ENCODE measurements around the gene NUAK1.

DNA sequence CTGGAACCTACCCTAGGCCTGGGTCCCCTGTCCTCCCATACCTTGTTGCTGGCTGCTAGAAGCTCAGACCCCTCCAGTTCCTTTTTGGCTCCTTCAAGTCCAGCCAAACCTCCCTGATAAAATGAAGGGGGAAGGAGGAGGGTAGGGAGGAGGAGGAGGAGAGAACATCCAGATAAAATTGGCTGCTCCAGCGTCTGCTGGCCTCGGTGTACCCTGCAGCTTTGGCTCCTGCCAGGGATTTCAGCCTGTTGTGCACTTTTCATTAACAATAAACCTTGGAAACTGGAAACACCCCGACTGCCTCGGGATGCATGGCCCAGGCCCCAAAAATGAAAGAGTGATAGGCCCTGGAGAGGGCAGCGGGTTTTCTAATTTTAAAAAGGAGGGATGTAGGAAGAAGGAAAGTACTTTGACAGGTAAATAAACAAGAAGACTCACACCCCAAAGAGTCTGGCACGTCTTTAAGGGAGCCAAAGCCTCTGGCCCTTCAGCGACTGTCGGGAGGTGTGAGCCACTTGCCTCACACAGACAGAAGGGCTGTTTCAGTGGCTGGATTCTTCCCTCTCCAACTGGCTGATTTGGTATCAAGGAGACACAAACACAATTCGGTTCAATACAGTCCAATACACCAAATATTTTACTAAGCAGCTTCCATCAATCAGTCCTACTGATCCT lies 49.8 kb downstream of the NUAK1 start:
- TF ChIP-seq POLR2AphosphoS5 (IDR thresholded peaks at IDR 0.05; ENCODE audit: low read depth, low read length) (no peak), TAF1 (IDR thresholded peaks at IDR 0.05; ENCODE audit: borderline replicate concordance, insufficient read depth, low read length) (no peak), SIN3A (IDR thresholded peaks at IDR 0.05; ENCODE audit: borderline replicate concordance, insufficient read depth, low read length) (no peak)
- TF ChIP-seq, protein P1, sequence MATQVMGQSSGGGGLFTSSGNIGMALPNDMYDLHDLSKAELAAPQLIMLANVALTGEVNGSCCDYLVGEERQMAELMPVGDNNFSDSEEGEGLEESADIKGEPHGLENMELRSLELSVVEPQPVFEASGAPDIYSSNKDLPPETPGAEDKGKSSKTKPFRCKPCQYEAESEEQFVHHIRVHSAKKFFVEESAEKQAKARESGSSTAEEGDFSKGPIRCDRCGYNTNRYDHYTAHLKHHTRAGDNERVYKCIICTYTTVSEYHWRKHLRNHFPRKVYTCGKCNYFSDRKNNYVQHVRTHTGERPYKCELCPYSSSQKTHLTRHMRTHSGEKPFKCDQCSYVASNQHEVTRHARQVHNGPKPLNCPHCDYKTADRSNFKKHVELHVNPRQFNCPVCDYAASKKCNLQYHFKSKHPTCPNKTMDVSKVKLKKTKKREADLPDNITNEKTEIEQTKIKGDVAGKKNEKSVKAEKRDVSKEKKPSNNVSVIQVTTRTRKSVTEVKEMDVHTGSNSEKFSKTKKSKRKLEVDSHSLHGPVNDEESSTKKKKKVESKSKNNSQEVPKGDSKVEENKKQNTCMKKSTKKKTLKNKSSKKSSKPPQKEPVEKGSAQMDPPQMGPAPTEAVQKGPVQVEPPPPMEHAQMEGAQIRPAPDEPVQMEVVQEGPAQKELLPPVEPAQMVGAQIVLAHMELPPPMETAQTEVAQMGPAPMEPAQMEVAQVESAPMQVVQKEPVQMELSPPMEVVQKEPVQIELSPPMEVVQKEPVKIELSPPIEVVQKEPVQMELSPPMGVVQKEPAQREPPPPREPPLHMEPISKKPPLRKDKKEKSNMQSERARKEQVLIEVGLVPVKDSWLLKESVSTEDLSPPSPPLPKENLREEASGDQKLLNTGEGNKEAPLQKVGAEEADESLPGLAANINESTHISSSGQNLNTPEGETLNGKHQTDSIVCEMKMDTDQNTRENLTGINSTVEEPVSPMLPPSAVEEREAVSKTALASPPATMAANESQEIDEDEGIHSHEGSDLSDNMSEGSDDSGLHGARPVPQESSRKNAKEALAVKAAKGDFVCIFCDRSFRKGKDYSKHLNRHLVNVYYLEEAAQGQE (IDR thresholded peaks at IDR 0.05; ENCODE audit: insufficient read depth in 1 of 2, low read depth in 2 of 2, low read length in 2 of 2) = no peak
